Epithelial cell of proximal tubule (primary cell): ENCODE results near the gene IER5. TPM values are rescaled to one million over a fixed set of nuclear protein-coding genes. Genes with fewer than 3 reads are reported as not detected.
"Not testable (repeated sequence)": the region's sequence is repeated elsewhere in the genome, so short reads cannot be mapped to it uniquely, and the experiment has no call there.

Experiments used
- DNase-seq: peaks from one replicate; pipeline ENCODE4 v3.0.0-alpha.2; 2011; ENCODE audit warnings: low read depth
- H3K4me3 ChIP-seq: 2 replicates; pipeline ENCODE4 v1.5.1; 2011; ENCODE audit warnings: low read depth, mild to moderate bottlenecking, low read length
- total RNA-seq: library from RNA; depleted of rRNA; stranded (reverse); fragments of >200 nt; gene quantifications from 2 replicates; pipeline ENCODE4 v1.2.3, GENCODE V29; 2015
- TF ChIP-seq, protein P1 (sequence below): conservative IDR thresholded peaks from 2 replicates; pipeline ENCODE4 v1.5.1; 2012; ENCODE audit warnings: low read depth, mild to moderate bottlenecking, low read length

IER5 gene
- total RNA-seq, 1 donor from 2014 or later, result 43.0 TPM

DNA sequence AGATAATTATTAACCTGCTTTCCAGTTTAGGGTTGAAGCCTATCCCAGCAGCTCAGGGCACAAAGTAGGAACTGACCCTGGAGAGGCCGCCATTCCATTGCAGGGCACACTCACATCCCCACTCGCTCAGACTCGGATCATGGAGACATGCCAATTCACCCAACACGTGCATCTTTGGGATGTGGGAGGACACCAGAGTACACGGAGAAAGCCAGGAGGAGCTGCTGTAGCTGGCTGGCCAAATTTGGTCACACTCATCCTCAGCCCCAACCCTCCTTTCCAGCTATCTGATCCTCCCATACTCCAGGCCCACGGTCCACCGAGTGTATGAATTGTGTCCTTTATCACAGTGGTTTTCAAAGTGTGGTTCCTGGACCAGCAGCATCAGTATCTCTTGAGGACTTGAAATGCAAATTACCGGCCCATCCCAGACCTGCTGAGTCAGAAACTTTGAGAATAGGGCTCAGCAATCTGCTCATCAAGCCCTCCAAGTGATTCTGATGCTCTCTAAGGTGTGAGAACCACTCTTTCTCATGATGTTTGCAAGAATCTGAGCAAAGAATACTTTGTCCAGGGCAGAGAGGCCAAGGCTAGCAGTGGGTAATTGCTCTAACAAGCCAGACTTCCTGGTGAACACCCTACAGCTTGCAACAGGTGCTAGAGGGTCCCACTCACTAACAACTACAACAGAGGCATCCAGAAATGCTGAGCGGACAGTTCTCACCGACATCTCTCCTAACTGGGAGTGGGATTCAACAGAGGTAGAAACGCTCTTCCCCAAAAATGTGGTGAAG lies 26.3 kb downstream of the IER5 start:
- no peak overlapping the region for H3K4me3 ChIP-seq
- TF ChIP-seq, protein P1, sequence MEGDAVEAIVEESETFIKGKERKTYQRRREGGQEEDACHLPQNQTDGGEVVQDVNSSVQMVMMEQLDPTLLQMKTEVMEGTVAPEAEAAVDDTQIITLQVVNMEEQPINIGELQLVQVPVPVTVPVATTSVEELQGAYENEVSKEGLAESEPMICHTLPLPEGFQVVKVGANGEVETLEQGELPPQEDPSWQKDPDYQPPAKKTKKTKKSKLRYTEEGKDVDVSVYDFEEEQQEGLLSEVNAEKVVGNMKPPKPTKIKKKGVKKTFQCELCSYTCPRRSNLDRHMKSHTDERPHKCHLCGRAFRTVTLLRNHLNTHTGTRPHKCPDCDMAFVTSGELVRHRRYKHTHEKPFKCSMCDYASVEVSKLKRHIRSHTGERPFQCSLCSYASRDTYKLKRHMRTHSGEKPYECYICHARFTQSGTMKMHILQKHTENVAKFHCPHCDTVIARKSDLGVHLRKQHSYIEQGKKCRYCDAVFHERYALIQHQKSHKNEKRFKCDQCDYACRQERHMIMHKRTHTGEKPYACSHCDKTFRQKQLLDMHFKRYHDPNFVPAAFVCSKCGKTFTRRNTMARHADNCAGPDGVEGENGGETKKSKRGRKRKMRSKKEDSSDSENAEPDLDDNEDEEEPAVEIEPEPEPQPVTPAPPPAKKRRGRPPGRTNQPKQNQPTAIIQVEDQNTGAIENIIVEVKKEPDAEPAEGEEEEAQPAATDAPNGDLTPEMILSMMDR, result no peak
- DNase-seq, result no peak

DNA sequence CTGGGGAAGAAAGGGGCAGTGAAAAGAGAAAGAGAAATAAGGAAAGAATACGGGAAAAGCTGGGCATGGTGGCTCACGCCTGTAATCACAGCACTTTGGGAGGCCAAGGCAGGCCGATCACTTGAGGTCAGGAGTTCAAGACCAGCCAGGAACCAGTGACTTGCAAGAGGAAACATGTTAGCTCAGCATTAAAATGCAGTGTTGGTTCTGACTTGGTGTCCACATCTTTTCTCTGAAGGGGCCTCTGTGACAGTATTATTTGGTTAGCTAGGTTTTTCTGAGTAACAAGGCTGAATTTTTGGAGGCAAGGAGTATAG lies 26.8 kb downstream of the IER5 start:
- DNase-seq, result no peak
- TF ChIP-seq, protein P1, result no peak
- H3K4me3 ChIP-seq, result no peak overlapping the region

DNA sequence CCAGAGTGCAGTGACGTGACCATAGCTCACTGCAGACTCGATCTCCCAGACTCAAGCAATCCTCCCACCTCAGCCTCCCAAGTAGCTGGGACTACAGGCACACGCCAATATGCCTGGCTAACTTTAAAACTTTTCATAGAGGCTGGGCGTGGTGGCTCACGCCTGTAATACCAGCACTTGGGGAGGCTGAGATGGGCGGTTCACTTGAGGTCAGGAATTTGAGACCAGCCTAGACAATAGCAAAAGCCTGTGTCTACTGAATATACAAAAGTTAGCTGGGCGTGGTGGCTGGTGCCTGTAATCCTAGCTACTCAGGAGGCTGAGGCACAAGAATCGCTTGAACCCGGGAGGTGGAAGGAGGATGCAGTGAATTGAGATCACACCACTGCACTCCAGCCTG lies 27.5 kb downstream of the IER5 start:
- DNase-seq, H3K4me3 ChIP-seq: not testable (repeated sequence)

DNA sequence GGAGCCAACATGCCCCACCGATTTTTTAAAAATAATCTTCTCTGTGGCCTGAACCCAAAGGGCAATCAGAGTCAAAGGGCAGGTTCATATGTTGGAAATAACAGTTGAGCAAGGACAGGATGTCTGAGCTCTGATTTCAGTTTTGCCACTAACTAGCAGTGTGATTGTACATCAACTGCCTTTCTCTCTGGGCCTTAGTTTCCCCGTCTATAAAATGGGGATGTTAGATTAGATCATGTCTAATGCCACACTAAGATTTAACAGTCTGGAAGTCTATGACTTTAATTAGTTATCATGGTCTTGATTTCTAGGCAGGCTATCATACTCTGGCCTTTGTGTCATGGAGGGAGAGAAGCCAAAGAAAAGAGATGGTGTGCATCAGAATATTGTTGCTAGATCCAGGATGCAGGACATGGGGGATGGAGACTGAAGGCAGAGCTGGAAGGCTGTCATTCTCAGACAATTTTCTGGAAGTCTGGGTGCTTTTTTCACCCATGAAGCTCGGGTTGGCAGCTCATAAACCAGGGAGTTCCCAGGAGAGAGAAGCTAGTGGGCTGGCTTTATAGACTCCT lies 28.4 kb downstream of the IER5 start:
- no peak overlapping the region for H3K4me3 ChIP-seq
- TF ChIP-seq, protein P1, result no peak
- DNase-seq, result no peak

DNA sequence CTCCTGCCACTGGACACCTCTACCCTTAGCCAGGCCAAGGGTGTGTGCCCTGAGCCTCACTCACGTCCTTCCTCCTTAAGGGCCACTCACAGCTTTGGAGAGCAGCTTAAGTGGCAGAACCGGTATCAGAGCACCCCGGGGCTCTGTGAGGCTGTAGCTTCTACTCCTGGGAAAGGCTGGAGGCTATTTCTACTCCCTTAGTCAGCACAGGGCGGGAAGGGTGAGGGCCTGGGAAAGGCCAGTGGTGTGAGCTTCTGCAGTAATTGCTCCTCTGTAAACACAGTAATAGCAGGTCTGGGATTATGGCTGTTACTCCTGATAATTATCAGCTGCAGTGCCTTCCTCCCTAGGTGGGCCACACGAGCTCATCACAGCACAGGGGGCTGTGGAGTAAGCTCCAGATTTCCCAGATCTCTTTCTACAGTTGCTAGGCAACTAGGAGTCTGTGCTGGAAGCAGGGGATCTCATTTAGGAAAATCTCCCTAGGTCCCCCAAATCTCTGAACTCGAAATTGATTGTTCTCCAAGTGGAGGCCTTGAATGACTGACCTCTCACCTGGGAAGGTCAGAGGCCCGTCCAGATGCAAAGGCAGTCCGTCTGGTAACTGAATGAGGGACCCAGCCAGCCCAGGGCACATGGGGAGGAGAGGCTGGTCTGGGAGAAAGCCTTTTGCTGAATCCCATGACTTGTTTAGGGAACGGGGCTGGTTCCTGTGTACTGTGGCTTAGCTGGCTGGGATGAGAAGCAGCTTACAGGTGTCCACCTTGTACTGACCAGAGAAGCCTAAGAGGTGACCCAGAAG lies 29.3 kb downstream of the IER5 start:
- DNase-seq, result no peak
- TF ChIP-seq, protein P1, result no peak
- no peak overlapping the region for H3K4me3 ChIP-seq

DNA sequence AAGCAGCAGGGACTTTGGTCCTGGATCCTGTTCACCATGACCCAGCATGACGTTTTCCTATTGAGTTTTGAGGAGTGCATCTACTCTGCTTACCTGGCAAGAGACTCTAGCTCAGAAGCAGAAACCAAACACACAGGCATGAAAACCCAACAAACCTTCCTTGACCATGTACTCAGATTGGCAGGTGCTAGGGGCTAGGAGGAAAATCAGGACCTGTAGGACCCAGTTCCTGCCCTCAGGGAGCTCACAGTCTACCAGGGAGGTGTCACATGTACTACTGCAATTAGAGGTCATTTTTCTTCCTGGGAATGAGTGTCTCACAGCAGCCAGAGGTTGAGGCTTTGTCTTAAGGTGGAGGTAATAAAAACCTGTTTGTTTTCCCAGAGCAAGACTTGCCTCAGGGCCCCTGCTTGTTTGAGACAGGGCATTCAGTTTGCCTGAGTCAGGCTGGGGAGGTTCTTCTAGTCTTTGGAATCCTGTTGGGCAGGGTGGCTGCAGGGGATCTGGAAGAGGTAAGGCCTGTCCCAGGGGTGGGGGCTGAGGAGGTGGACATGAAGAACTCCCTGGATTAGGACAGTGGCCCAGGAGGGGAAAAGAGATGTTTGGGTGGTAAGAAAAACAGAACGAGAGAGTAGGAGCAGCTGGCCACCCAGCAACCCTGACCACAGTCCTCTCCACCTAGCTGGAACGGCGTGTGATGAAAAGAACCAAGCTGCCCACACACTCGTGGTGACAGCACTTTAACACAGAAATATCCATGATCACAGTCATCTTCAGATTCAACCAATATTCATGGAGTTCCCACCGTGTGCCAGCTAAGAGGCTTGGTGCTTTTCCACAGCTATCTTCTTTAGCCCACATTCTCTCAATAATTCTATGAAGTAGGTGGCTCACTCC lies 30.8 kb downstream of the IER5 start:
- DNase-seq, result no peak
- no peak overlapping the region for H3K4me3 ChIP-seq
- TF ChIP-seq, protein P1, result no peak

DNA sequence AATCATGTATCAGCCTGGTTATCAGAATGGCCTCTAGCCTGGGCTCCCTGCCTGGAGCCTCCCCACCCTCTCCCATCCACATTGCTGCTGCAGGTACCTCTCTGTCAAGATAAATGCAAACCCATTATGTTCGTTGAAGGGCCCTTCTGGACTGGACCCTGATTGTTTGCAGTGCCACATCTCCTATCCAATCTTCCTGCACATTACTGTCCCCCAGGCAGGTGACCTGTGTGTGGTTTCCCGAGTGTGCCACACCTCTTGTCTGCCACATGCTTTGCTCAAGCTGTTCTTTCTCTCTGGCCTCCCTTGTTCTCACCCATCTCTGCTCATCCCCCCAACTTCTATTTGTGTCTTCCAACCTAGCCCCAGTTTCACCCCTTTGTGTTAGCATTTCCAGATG lies 32.4 kb downstream of the IER5 start:
- DNase-seq, result no peak
- TF ChIP-seq, protein P1, result no peak
- H3K4me3 ChIP-seq, result no peak overlapping the region
